ENCODE measurements around the gene PTEN. TPM values are rescaled to one million over a fixed set of nuclear protein-coding genes. Genes with fewer than 3 reads are reported as not detected.

PTEN gene
- total and polyA plus RNA-seq, 2 donors (not counting 3 experiments of a cell fraction or from before 2014, with no cell fraction given), result 8.0 to 76.9 TPM

DNA sequence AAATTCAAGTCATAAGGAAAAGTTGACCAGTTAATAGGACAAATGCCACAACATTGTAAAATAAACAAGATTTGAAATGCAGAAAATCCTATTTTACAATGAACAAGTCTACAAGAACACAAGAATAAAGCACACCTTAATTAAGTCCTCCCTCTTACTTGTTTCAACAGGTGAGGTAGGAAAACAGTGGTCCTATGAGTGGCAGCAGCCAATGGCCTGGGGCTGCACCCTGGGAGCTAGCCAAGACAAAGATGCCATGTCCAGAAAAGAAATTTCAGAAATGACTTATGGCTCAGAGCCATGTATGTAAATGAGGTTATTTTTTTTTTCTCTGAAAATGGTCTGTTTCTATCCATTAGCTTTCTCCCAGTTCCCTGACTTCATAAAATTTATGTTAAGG, 14.4 kb upstream of the PTEN start:
- Histone ChIP-seq H3K4me1 (ENCODE audit: control insufficient read depth, extremely low read depth, insufficient read depth, low read length) (no peaks in the 10 kb centered on the region), H3K4me3 (replicated peaks in 1 of 3; ENCODE audit: insufficient read depth in 1 of 3, low read depth in 1 of 3, low read length in 3 of 3) (no peak overlapping the region), H3K27ac (ENCODE audit: insufficient read depth, low read depth, low read length) (no peak overlapping the region), H3K36me3 (ENCODE audit: control insufficient read depth in 2 of 2, extremely low read depth in 1 of 2, insufficient read depth in 2 of 2, low read length in 2 of 2) (no peaks in the 10 kb centered on the region), H3K27me3 (ENCODE audit: control insufficient read depth in 2 of 2, insufficient read depth in 2 of 2, low read length in 2 of 2) (no peaks in the 10 kb centered on the region), H3K9me1 (replicated peaks; ENCODE audit: control insufficient read depth, extremely low read depth, insufficient read depth, low read length) (no peaks in the 10 kb centered on the region), H2AFZ (ENCODE audit: low read depth, low read length) (no peak overlapping the region), H4K20me1 (replicated peaks; ENCODE audit: control insufficient read depth, extremely low read depth, insufficient read depth, low read length) (no peaks in the 10 kb centered on the region), H3K79me2 (ENCODE audit: control insufficient read depth, insufficient read depth, low read length) (no peaks in the 10 kb centered on the region), H3K9ac (replicated peaks; ENCODE audit: extremely low read depth, insufficient read depth, low read length) (no peak overlapping the region), H3K9me3 (replicated peaks; ENCODE audit: control insufficient read depth, insufficient read depth, low read length) (no peaks in the 10 kb centered on the region), H3K4me2 (ENCODE audit: insufficient read depth, low read length) (no peak overlapping the region)
- TF ChIP-seq POLR2AphosphoS5 (IDR thresholded peaks at IDR 0.05; ENCODE audit: insufficient read depth, low read depth, low read length) (no peak), JUN (IDR thresholded peaks at IDR 0.05; ENCODE audit: borderline replicate concordance, insufficient read depth, insufficient read length, low read depth) (no peak), GATA2 (IDR thresholded peaks at IDR 0.05; ENCODE audit: insufficient read depth, insufficient read length, low read depth, low read length) (no peak)
- TF ChIP-seq, protein P1, sequence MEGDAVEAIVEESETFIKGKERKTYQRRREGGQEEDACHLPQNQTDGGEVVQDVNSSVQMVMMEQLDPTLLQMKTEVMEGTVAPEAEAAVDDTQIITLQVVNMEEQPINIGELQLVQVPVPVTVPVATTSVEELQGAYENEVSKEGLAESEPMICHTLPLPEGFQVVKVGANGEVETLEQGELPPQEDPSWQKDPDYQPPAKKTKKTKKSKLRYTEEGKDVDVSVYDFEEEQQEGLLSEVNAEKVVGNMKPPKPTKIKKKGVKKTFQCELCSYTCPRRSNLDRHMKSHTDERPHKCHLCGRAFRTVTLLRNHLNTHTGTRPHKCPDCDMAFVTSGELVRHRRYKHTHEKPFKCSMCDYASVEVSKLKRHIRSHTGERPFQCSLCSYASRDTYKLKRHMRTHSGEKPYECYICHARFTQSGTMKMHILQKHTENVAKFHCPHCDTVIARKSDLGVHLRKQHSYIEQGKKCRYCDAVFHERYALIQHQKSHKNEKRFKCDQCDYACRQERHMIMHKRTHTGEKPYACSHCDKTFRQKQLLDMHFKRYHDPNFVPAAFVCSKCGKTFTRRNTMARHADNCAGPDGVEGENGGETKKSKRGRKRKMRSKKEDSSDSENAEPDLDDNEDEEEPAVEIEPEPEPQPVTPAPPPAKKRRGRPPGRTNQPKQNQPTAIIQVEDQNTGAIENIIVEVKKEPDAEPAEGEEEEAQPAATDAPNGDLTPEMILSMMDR (IDR thresholded peaks at IDR 0.05; ENCODE audit: extremely low read depth in 1 of 2, insufficient read depth in 1 of 2, low read depth in 1 of 2, low read length in 2 of 2), result no peak
- BruUV-seq (replicated peaks), result no TSS peak
- intact Hi-C loops (cut with micrococcal nuclease) (no loop called here), dilution Hi-C loops (cut with MboI; ENCODE audit: extremely low pct_ligation_motif_present, low sequenced_read_pairs) (no loop called here)
- CTCF ChIA-PET, result interaction anchor here (4.8 to 5.9 kb wide), 2 partner anchors 265 to 539 kb away, joined by 27 to 103 read pairs; no protein-coding TSS in a partner anchor
- DNase-seq (ENCODE audit: low read depth, low spot score) (no peak), FAIRE-seq (no peak)
- POLR2A ChIA-PET, result no interaction called here

DNA sequence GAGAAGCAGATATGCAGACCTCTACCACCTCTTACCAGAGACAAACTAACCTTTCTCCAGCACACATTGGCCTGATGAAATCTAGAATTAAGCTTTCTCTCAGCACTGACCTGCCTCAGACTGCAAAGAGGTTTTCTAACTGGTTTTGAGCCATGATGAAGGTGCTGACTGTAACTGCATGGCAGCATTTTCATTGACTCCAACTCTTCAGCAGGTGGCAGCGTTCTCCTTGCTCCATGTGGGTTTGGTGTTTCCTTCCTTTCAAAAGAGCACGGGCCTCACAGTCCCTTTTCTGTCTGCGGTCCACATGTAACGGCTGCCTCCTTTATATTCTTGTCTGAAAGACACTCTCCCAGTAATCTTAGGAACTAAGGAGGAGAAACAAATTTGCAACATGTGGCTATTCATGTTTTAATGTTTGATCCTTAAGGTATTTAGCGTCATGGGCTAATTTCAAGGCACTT, 12.7 kb upstream of the PTEN start:
- Histone ChIP-seq H3K9ac (replicated peaks; ENCODE audit: extremely low read depth, insufficient read depth, low read length) (no peak overlapping the region), H2AFZ (ENCODE audit: low read depth, low read length) (peak overlapping the region; percentile 24), H3K4me1 (ENCODE audit: control insufficient read depth, extremely low read depth, insufficient read depth, low read length) (no peaks in the 10 kb centered on the region), H3K36me3 (ENCODE audit: control insufficient read depth in 2 of 2, extremely low read depth in 1 of 2, insufficient read depth in 2 of 2, low read length in 2 of 2) (no peaks in the 10 kb centered on the region), H3K79me2 (ENCODE audit: control insufficient read depth, insufficient read depth, low read length) (no peaks in the 10 kb centered on the region), H3K27me3 (ENCODE audit: control insufficient read depth in 2 of 2, insufficient read depth in 2 of 2, low read length in 2 of 2) (no peaks in the 10 kb centered on the region), H3K4me2 (ENCODE audit: insufficient read depth, low read length) (no peak overlapping the region), H3K9me1 (replicated peaks; ENCODE audit: control insufficient read depth, extremely low read depth, insufficient read depth, low read length) (no peaks in the 10 kb centered on the region), H4K20me1 (replicated peaks; ENCODE audit: control insufficient read depth, extremely low read depth, insufficient read depth, low read length) (no peaks in the 10 kb centered on the region), H3K4me3 (replicated peaks in 1 of 3; ENCODE audit: insufficient read depth in 1 of 3, low read depth in 1 of 3, low read length in 3 of 3) (no peak overlapping the region), H3K27ac (ENCODE audit: insufficient read depth, low read depth, low read length) (no peak overlapping the region), H3K9me3 (replicated peaks; ENCODE audit: control insufficient read depth, insufficient read depth, low read length) (no peaks in the 10 kb centered on the region)
- intact Hi-C loops (cut with micrococcal nuclease) (loop anchor here (1.0 kb wide), 3 partner anchors 264 to 703 kb away; no protein-coding TSS in a partner anchor), dilution Hi-C loops (cut with MboI; ENCODE audit: extremely low pct_ligation_motif_present, low sequenced_read_pairs) (loop anchor here (25.0 kb wide), 1 partner anchor 712 kb away; no protein-coding TSS in a partner anchor)
- POLR2A ChIA-PET, result no interaction called here
- TF ChIP-seq FOS (IDR thresholded peaks at IDR 0.05; ENCODE audit: borderline replicate concordance, insufficient read depth, low read length) (no peak), JUN (IDR thresholded peaks at IDR 0.05; ENCODE audit: borderline replicate concordance, insufficient read depth, insufficient read length, low read depth) (no peak)
- TF ChIP-seq, protein P1 (IDR thresholded peaks at IDR 0.05; ENCODE audit: extremely low read depth in 1 of 2, insufficient read depth in 1 of 2, low read depth in 1 of 2, low read length in 2 of 2), result peak; percentile 46 to 65
- DNase-seq (ENCODE audit: low read depth, low spot score), result peak; percentile 54
- peak; percentile 92 for FAIRE-seq
- BruUV-seq (replicated peaks), result no TSS peak
- CTCF ChIA-PET, result interaction anchor here (0.5 to 5.9 kb wide), 21 partner anchors 9 to 1081 kb away, joined by 3 to 103 read pairs (median 3); no protein-coding TSS in a partner anchor
